ENCODE data around the gene PDHB.

DNA sequence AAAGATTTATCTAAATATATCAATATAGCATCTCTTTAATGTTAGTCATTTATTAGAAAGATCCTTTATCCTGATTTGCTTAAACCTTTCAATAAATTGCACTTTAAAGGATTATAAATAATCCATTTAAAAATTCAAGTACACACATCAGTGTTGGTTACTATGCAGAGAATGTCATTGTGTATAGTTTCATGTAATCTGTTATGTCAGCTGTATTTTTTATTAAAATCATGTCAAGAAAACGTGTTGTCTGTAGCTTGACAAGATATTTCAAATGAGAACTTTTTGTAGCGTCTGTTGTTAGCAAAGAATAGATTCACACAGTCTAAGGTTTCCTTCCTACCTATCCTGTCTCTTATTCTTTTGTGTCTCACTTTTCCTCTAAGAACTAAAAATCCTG is 7.8 kb downstream of the PDHB start:
- TF ChIP-seq, protein P1, sequence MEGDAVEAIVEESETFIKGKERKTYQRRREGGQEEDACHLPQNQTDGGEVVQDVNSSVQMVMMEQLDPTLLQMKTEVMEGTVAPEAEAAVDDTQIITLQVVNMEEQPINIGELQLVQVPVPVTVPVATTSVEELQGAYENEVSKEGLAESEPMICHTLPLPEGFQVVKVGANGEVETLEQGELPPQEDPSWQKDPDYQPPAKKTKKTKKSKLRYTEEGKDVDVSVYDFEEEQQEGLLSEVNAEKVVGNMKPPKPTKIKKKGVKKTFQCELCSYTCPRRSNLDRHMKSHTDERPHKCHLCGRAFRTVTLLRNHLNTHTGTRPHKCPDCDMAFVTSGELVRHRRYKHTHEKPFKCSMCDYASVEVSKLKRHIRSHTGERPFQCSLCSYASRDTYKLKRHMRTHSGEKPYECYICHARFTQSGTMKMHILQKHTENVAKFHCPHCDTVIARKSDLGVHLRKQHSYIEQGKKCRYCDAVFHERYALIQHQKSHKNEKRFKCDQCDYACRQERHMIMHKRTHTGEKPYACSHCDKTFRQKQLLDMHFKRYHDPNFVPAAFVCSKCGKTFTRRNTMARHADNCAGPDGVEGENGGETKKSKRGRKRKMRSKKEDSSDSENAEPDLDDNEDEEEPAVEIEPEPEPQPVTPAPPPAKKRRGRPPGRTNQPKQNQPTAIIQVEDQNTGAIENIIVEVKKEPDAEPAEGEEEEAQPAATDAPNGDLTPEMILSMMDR (IDR thresholded peaks at IDR 0.05), result no peak
- TF ChIP-seq POLR2A (IDR thresholded peaks at IDR 0.05) (no peak), EP300 (IDR thresholded peaks at IDR 0.05) (no peak)
